Stimulated activated CD4-positive, alpha-beta T cell treated with anti-CD3 and anti-CD28 coated beads, Interleukin-2, amount 100 ng/mL, for 48 hours (primary cell): ENCODE data around the gene MITF.

ENCODE experiments used
- DNase-seq, 2 donors: peaks; one replicate each; pipeline ENCODE4 v3.0.0-alpha.2; 2020

The MITF gene, protein sequence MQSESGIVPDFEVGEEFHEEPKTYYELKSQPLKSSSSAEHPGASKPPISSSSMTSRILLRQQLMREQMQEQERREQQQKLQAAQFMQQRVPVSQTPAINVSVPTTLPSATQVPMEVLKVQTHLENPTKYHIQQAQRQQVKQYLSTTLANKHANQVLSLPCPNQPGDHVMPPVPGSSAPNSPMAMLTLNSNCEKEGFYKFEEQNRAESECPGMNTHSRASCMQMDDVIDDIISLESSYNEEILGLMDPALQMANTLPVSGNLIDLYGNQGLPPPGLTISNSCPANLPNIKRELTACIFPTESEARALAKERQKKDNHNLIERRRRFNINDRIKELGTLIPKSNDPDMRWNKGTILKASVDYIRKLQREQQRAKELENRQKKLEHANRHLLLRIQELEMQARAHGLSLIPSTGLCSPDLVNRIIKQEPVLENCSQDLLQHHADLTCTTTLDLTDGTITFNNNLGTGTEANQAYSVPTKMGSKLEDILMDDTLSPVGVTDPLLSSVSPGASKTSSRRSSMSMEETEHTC

DNA sequence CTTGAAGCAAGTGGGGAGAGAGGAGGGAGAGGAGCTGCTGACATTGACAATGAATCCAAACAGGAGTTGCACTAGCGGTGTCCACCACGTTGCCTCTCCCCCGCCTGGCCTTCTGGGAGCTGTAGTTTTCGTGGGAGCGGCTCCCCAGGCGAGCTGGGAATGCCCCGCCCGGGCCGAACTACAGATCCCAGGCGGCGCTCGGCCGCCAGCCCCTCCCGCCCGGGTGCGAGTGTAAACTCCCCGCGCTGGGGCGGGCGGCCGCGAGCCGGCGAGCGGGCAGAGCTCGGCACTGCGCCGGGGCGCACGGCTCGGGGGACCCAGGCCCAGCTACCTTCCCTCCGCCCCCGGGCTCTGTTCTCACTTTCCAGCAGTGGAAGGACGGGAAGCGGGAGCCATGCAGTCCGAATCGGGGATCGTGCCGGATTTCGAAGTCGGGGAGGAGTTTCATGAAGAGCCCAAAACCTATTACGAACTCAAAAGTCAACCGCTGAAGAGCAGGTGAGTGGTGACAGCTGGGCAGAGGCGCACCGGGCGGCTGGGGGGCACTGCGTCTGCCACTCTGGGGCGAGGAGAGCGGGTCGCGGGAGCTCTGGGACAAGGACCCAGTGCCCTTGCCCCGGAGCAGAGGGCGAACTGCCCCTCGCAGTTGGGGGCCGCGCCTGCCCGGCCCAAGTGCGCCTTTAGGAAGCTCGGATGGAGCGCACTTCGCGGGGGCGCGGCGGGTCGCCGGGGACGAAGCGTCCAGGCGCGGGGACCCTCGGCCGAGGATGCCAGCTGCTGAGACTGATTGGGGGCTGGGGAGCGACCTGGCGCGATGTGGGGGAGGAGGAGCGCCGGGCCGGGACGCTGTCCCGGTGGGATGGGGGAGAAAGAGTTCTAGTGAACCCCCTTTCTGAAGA is at the start of gene MITF:
Gene MITF, plus strand, starts transcription at position 261 of the 899 bp plus-strand sequence. Its CDS starts 134 bp downstream, at position 395.
- DNase-seq: peak; percentile 16 to 22

DNA sequence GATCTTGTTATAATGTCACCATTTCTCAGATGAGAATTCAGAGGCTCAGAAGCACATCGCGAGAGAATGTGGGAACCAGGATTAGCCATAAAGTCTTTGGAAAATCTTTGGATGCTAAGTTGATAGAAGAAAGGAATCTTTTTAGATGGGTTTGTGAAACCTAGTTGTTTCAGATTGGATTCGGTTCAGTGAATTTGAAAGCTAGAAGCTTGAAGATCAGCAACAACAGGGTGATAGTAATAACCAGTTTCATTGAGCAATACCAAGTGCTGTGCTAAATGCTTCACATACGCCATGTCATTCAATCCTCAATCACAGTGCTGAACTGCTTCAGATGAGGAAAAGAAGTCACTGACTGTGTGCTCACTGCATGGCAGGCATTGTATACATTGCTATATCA is 47.4 kb upstream of the MITF start:
- no peak for DNase-seq

DNA sequence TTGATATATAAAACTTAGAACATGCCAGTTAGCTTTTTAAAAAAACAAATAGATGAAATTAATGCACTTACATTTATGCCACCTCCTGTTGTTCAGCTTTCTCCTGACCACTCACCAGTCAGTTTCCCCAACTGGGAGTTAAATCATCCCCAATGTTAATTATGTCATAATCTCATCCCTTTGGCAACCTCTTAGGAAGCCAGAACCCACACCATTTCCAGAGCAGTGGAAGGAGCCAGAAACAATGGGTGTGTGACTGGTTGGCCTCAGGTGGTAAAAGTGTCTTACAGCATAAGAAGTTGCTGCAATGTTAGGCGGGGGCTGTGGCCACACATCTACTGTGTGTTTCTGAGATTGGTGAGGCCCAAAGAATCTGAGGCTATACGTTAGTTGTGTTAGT is 46.5 kb upstream of the MITF start:
- DNase-seq: no peak

DNA sequence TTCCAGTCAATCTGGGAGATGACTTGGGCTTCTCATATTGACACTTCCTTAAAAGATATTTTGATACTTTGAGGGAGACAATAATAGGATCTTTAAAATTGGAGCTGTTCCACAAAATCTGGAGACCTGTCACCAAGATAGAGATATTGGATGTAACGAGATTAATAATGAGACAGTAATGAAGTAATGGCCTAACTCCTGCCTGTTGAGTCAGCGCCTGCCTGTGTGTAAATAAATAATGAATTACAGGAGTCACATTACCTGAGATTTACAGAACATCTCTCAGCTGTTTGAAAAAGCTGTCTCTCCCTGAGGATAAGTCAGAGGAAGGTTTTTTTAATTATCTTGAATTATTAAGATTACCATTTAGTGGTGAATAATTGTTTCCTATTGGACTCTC is 43.8 kb upstream of the MITF start:
- no peak for DNase-seq

DNA sequence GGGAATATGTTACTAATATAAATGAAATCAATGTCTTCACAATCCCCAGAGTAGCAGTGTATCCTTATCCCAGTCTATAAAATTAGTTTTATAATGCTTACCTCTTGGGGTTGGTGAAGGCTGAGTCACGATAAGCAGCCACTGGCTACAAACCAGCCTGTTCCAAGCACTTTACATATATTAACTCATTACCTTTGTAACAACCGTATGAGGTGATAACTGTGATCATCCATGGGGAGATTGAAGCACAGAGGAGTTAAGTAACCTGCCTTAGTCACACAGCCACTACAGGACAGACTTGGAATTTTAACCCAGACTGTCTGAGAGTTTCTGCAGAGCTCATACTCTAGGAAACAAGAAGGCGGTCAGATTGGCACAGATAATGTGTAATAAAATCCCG is 43.3 kb upstream of the MITF start:
- DNase-seq: no peak

DNA sequence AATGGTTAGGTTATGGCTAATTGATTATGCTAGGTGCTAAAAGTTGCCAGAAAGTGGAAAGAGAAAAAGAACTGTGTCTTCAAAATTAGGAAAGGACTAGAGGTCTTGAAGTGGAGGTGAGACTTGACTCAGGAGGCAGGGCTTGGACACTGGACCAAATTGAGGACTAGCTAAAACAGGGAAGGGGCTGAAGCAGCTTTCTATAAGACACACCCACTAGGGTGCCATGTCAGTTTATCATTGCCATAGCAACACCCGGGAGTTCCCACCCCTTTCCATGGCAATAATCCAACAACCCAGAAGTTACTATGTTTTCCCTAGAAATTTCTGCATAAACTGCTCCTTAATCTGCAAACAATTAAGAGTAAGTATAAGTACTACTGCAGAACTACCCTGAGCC is 42.9 kb upstream of the MITF start:
- no peak for DNase-seq

DNA sequence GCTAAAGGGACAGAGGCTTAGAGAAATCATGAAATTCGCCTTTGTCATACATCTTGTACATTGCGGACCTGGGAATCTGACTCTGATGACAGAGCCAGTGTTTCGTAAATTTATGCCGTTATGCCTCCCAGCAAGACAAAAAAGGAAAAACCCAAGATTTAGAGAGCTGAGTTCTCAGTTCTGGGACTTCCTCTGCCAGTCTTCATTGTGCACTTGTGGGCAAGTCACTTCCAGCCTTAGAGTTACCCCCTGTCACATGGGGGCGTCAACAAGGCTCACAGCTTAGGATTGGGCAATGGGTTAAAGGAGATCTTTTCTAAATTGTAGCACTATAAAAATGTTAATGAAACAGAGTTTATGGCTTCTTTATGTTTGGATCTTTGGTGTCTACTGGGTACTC is 41.9 kb upstream of the MITF start:
- DNase-seq: no peak

DNA sequence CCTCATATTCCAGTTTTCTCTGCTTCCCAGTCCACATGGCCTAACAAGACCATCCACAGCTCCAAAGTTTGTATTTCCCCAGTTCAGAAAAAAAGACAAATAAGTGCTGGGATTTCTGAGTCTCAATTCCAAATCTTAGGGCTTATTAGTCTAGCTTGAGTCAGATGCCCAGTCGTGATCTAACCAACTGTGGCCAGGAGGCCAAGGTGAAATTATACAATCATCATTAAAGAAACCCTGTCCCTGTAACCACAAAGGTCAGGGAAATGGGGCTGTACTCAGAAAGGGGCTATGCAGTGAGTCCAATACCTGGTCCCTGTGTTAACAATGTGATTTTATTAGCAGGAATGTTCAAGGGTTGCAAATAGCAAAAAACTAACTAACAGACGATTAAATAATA is 40.5 kb upstream of the MITF start:
- no peak for DNase-seq

DNA sequence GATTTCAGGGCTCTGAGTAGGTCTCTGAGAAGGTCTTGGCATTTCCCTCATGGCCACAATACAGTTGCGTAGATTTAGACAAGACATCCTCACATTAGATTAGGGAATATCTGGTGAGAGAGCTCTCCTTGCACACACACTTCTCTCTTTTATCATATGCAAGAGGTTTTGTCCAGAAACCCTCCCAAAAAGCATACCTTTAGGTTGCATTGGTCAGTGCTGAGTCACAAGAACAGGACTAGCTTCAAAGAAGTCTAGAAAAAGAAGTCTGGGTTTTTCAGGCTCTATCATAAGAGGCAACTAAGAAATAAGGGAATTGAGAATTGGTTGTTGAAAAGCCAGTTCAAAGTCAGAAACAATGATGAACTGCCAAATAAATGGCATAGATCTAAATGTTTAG is 40.1 kb upstream of the MITF start:
- DNase-seq: no peak

DNA sequence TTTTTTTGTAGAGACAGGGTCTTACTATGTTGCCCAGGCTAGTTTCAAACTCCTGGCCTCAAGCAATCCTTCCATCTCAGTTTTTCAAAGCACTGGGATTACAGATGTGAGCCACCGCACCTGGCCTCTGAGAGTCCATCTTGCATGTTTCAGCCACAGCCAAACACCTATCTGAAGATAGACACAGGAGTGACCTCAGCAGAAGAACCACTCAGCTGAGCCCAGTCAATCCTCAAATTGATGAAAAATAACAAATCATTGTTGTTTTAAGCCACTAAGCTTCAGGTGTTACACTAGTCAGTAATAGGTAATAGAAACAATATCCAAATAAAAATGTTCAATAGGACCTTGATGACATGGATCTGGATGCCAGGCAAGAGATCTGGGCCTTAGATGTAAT is 38.3 kb upstream of the MITF start:
- no peak for DNase-seq

DNA sequence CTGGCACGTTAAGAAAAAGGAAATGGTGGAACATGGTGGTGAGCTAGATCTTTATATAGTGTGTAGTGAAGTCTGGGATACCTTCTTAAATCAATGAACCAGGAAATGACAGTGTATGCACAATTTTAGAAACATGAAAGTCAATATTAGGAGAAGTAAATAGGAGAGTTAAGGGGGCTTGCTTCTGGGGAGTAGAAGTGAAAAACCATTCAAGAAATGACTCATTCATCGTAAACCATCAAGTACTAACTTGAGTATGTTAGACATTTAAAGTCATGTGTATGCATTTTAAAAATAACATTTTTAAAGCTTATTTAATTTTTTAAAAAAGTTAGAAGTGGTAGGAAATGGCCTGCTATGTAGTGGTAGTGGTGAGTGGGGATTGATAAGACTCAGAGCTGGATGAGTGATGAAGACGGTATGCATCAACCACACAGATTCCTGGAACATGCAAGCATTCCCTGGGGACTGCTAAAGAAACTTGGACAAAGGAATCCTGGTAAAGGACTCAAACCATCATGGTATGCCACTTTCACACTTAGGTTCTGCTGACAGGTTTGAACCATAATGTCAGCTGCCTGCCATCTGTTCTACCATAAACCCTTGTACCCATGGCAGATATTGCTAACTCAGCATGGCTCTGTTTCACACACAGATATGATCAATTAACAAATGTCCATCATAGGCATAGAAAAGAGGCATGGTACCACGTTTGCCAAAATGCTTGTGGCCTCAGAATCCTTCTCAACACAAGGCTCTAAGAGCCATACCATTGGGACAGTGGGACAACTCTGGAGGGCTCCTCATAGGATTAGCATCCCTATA is 28.9 kb upstream of the MITF start:
- DNase-seq: no peak

DNA sequence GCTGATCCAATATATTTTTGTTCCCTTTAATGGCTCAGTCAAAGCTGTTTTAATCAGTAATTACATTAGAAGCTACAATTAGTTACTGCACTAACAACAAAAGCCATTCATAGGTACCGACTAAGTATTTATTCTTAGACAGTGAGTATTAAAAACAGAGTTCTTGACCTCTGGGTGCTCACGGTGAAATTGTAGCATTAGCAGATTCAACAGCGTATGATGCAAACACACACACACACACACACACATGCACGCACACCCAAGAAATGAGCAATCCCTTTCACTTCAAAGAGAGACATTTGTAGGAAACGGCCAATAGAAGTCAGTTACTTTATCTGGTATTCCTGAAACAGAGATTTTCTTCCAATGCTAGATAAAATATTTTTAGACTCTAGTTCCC is 27.0 kb upstream of the MITF start:
- DNase-seq: no peak

DNA sequence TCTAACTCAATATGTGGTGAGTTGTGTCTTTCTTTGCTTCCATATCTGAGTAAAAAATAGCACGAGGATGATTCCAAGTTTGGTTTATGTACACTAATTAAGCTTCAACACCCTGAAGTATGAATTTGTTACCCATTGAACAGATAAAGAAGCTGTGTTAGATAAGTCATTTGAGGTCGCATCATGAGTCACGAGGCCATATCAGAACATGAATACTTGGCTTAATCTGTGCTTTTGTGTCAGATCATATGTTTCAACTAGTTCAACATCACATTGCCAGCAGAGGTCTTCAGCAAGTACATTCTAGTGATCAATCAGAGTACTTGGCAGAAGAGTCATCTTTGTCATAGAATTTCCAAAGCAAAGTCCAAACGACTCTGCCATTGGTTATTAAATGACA is 26.3 kb upstream of the MITF start:
- no peak for DNase-seq

DNA sequence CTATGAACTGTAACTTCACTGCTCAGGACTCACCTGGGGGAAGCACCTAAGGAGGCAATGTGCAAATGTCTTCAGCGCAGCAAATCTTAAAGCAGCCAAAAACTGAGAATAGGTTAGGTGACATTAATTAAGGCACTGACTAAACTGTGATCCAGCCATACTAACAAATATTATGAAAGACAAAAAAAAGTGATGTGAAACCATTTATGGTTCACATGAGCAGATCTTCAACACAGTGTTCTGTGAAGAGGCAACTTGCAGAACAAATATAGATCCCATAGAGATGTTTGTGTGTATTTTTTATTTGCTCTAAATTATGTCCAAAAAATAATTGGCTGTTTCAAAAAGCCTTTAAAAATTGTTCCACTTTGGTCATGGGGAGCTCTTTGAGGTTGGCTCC is 24.1 kb upstream of the MITF start:
- DNase-seq: no peak

DNA sequence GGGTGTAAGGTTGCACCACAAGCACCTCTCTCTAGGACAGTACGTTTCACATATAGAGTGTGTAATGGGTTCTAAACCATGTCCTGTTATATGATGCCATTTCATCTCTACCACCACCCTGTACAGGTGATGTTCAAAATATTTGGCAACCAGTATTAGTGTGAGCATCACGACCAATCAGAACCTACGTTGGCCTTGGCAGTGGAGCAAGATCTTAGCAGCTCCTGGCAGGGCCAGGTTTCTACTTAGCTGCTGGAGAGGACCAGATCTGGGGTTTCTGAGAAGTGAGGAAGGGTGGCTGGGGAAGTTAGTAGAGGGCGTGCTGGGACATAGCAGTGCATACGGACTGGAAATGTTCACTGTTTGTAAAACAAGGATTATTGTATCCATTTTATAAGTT is 23.1 kb upstream of the MITF start:
- DNase-seq: no peak

DNA sequence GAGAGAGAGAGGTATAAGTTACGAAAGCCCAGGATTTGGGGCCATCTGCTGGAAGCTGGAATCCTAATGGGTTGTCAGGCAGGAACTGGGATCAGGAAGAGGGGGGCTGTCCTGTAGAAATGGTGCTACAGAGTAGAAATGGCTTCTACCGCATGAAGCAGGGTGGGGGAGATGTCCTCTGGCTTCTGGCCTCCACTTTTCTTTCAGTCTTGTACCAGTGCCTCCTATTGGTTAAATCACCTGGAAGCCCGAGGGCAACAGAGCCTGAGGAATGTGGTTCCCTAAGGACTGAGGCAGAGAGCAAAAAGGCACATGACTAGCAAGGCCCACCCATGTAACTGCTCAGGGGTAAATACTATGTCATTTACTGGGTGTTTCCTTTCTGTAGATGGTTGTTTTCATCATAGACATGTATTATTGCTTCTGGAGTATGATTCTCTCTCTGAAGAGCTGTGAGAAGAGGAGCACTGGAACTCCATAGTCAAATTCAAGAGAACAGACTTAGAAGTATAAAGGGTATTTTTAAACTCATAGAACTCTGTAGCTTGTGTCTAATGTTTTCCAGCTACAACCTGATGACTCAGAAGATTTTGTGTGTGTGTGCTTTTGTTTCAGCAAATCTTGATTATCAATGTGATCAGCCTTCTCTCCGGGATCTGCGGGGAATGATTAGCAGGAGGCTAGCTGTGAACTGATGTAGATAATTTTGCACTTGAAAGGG is 20.2 kb upstream of the MITF start:
- no peak for DNase-seq

DNA sequence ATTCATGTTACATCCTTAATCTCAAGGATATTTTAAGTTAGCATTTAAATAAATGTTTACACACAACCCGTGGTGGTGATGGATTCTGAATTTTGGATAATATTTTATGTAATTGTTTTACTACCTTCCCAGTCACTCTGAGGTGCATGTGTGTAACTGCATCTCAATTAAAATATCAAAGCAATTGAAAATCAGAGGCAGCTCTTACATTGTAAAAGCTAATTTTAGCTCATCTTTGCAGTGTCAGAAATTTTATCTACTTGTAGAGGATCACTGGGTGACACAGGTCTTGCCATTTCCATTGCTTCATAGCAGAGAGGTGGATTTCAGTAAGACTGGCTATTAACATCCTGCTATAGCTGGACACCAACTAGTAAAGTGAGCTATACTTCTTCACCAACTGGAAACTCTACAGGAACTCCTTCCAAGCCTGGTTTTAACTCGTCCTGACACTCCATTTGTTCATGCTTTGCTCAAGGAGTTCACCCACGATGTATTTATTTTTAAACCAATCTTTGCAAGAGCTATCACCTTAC is 19.6 kb upstream of the MITF start:
- no peak for DNase-seq

DNA sequence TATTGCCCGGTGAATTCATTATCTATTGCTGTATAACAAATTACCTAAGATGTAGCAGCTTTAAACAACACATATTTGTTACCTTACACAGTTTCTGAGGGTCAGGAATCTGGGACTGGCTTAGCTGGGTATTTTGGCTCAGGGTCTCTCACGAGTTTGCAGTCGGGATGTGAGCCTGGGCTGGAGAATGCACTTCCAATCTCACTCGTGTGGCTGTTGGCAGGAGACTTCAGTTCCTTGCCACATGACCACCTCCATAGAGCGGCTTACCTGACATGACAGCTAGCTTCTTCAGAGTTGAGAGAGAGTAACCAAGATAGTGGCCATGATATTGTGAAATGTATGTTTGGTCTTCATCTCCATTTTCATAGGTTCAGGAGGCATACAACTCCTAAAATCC is 18.4 kb upstream of the MITF start:
- no peak for DNase-seq

DNA sequence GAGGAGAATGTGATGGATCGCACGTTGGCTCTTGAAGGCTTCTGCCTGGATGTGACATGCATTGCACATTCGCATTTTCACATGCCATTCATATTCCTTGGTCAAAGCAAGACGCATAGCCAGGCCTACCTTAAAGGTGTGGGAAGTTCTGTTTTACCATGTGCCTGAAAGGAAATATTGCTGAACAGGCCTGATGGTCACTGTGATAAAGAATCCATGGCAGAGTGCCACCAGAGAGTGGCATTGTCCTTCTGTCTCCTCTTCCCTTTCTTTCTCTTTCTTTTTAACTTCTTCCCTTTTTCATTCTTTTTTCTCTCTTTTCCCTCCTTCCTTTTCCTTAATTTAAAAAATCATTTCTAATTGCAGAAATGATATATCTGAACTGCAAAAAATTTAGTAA is 15.9 kb upstream of the MITF start:
- DNase-seq: no peak

DNA sequence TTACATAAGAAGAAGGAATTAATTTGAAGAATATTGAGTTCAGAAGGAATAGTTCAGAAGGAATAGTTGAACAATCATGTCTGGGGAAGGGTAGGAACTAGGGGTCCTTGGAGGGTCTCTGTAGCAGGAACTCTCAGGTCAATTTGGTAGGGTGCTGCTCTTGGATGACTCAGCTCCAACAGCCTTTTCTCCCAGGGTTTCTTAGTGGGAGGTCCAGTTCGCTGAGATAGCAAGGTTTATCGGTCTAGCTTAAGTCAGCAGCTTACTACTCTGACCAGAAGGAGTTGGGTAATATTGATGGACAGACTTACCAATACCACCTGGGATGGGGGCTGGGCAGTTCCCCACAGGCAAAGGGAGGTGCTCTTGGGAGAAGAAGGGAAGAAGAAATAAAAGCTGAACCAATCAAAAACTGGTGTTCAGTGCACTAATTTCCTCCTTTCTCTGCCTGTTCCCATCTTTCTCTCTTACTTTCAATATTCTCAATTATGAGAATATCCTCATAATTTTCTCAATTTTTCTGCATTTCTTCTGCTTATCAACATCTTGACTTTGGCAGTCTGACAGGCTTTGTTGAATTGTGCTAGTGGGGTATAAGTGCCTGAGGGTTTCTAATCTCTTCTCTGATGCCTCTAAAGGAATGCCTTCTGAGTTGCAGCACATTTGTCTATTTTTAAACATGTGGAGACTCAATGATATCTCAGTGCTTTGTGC is 14.4 kb upstream of the MITF start:
- no peak for DNase-seq

DNA sequence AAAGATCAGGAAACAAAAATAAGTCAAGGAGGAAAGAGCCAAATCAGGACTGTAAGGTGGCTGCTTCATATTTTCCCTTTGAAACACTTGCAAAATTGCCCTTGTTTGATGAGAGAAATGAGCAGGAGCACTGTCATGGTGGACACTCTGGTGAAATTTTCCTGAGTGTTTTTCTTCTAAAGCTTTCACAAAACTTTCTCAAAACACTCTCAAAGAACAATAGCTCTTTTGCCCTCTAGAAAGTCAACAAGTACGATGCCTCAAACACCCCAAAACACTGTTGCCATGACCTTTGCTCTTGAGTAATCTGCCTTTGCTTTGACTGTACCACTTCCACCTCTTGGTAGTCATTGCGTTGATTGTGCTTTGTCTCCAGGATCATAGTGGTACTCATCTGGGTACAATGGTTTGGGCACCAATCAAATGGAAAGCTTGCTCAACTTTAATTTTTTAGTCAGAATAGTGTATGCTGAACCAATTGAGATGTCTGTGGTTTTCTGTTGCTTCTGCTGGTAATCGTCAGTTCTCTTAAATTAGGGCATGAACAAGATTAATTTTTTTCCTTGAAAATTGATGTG is 13.2 kb upstream of the MITF start:
- no peak for DNase-seq
